ENCODE results near the gene LRRC17.

DNA sequence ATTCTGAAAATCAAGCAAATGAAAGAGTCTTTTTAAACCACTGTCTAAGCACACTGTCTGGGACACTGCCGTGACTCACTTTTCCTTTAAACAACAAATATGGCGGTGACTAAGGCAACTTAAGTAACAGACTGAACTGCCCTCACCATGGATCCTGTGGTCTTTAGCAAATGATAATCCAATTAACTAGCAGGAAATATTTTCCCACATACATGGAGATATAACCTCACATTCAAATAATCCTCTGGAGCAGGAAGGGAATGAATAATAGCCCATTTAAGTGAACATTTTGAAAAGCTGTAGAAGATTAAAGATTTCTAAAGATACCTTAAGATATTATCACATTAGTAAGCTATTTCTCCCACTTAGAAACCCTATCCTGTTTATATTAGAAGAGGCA is 40.3 kb upstream of the LRRC17 start:
- TF ChIP-seq, protein P1, sequence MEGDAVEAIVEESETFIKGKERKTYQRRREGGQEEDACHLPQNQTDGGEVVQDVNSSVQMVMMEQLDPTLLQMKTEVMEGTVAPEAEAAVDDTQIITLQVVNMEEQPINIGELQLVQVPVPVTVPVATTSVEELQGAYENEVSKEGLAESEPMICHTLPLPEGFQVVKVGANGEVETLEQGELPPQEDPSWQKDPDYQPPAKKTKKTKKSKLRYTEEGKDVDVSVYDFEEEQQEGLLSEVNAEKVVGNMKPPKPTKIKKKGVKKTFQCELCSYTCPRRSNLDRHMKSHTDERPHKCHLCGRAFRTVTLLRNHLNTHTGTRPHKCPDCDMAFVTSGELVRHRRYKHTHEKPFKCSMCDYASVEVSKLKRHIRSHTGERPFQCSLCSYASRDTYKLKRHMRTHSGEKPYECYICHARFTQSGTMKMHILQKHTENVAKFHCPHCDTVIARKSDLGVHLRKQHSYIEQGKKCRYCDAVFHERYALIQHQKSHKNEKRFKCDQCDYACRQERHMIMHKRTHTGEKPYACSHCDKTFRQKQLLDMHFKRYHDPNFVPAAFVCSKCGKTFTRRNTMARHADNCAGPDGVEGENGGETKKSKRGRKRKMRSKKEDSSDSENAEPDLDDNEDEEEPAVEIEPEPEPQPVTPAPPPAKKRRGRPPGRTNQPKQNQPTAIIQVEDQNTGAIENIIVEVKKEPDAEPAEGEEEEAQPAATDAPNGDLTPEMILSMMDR (tag by site-specific recombination; IDR thresholded peaks at IDR 0.05) = no peak
- TF ChIP-seq YY1 (tag by site-specific recombination; IDR thresholded peaks at IDR 0.05) (no peak), KLF16 (tag by site-specific recombination; IDR thresholded peaks at IDR 0.05) (no peak), ZNF391 (tag by site-specific recombination; IDR thresholded peaks at IDR 0.05; ENCODE audit: borderline replicate concordance, low read depth) (no peak), ZNF624 (tag by site-specific recombination; IDR thresholded peaks at IDR 0.05) (no peak), ZNF423 (tag by site-specific recombination; IDR thresholded peaks at IDR 0.05) (no peak), KLF9 (tag by site-specific recombination; IDR thresholded peaks at IDR 0.05; ENCODE audit: low read depth) (no peak), ZNF416 (tag by site-specific recombination; IDR thresholded peaks at IDR 0.05) (no peak), ZNF610 (tag by site-specific recombination; IDR thresholded peaks at IDR 0.05; ENCODE audit: borderline replicate concordance) (no peak)
- TF ChIP-seq, protein P2, sequence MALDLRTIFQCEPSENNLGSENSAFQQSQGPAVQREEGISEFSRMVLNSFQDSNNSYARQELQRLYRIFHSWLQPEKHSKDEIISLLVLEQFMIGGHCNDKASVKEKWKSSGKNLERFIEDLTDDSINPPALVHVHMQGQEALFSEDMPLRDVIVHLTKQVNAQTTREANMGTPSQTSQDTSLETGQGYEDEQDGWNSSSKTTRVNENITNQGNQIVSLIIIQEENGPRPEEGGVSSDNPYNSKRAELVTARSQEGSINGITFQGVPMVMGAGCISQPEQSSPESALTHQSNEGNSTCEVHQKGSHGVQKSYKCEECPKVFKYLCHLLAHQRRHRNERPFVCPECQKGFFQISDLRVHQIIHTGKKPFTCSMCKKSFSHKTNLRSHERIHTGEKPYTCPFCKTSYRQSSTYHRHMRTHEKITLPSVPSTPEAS (tag by site-specific recombination; IDR thresholded peaks at IDR 0.05) = no peak
- TF ChIP-seq, protein P3, sequence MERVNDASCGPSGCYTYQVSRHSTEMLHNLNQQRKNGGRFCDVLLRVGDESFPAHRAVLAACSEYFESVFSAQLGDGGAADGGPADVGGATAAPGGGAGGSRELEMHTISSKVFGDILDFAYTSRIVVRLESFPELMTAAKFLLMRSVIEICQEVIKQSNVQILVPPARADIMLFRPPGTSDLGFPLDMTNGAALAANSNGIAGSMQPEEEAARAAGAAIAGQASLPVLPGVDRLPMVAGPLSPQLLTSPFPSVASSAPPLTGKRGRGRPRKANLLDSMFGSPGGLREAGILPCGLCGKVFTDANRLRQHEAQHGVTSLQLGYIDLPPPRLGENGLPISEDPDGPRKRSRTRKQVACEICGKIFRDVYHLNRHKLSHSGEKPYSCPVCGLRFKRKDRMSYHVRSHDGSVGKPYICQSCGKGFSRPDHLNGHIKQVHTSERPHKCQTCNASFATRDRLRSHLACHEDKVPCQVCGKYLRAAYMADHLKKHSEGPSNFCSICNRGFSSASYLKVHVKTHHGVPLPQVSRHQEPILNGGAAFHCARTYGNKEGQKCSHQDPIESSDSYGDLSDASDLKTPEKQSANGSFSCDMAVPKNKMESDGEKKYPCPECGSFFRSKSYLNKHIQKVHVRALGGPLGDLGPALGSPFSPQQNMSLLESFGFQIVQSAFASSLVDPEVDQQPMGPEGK (tag by site-specific recombination; IDR thresholded peaks at IDR 0.05) = no peak
- TF ChIP-seq, protein P4, sequence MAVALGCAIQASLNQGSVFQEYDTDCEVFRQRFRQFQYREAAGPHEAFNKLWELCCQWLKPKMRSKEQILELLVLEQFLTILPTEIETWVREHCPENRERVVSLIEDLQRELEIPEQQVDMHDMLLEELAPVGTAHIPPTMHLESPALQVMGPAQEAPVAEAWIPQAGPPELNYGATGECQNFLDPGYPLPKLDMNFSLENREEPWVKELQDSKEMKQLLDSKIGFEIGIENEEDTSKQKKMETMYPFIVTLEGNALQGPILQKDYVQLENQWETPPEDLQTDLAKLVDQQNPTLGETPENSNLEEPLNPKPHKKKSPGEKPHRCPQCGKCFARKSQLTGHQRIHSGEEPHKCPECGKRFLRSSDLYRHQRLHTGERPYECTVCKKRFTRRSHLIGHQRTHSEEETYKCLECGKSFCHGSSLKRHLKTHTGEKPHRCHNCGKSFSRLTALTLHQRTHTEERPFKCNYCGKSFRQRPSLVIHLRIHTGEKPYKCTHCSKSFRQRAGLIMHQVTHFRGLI (tag by site-specific recombination; IDR thresholded peaks at IDR 0.05) = no peak

Data from HEK293 (cell line).